ENCODE results near the gene TDRD6.

Gene TDRD6

DNA sequence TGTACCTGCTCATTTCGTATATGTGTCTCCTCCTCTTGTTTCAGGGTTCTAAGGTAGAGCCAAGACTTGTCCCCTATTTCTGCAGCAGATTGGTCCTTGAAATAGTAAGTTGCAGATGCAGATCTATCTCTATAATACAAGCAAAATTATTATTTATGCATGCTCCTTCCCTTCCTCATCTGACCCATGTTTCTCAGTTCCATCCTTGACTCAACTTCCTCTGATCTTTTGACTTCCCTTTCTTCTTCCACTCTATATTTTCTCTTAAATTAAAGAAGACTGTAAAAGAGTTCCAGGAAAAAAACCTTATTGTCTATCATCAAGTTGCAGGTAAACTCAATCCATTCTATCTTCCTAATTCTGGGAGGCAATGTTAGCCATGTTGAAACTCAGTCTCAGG is 23.8 kb downstream of the TDRD6 start:
- H3K27me3 ChIP-seq (ENCODE audit: insufficient read depth, poor library complexity, severe bottlenecking), result no peaks in the 10 kb centered on the region
- TF ChIP-seq GABPA (IDR thresholded peaks at IDR 0.05; ENCODE audit: low read depth), result no peak
- 0 out of 2 replicates have a peak, but pooled peaks have one; percentile 3 for TF ChIP-seq SPI1 (IDR thresholded peaks at IDR 0.05; ENCODE audit: borderline replicate concordance, low read depth)
- DNase-seq (ENCODE audit: low read depth in 1 of 2, low spot score in 1 of 2), result no peak

DNA sequence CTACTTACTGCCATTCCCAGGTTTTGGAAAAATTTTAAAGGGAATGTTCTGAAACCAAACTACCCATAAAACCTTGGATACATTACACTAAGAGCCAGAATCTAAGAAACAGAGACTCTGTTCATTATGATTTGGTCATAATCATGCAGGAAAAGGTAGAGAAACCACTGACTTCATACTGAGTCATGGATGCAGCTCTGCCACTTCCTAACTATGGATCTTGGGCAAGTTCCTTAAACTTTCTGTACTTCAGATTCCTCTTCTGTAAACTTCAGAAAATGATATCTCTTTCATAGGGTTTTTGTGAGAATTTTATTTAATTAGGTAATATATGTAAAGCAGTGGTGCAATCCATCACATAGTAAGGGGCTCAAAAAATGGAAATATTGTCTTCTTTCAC is 27.5 kb downstream of the TDRD6 start:
- Histone ChIP-seq H3K27ac (replicated peaks) (no peak overlapping the region), H3K27me3 (ENCODE audit: insufficient read depth, poor library complexity, severe bottlenecking) (no peaks in the 10 kb centered on the region), H3K4me3 (replicated peaks; ENCODE audit: insufficient read depth, low read length) (no peak overlapping the region)
- TF ChIP-seq CTCF (IDR thresholded peaks at IDR 0.05; ENCODE audit: insufficient read depth, low read length) (no peak), REST (IDR thresholded peaks at IDR 0.05; ENCODE audit: insufficient replicate concordance, low read depth) (no peak), GABPA (IDR thresholded peaks at IDR 0.05; ENCODE audit: low read depth) (no peak)
- no peak for DNase-seq (ENCODE audit: low read depth in 1 of 2, low spot score in 1 of 2)

More for the DNA sequence above, 23.8 kb downstream of the TDRD6 start:
- Histone ChIP-seq H3K4me3 (replicated peaks; ENCODE audit: insufficient read depth, low read length) (no peak overlapping the region), H3K27ac (replicated peaks) (no peak overlapping the region)

DNA sequence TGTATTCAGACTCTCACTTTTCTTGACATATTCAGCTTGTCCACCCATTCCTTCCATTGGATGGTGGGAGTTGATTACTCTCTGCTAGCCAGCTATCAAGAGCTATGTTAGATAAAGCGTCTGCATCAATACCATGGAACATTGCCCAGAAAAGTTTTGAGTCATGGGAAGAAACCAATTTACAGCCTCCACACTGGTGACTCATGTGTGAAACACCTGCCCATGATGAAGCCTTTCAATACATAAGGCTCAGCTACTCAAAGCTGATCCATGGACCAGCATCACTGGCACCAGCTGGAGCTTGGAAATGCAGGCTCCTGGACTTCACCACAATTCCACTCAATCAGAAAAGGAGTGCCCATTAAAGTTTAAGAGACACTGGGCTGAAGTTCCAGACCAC is 31.4 kb downstream of the TDRD6 start:
- DNase-seq (ENCODE audit: low read depth in 1 of 2, low spot score in 1 of 2), result no peak
- Histone ChIP-seq H3K4me3 (replicated peaks; ENCODE audit: insufficient read depth, low read length) (no peak overlapping the region), H3K27ac (replicated peaks) (no peak overlapping the region), H3K27me3 (ENCODE audit: insufficient read depth, poor library complexity, severe bottlenecking) (no peaks in the 10 kb centered on the region)
- no peak for TF ChIP-seq CTCF (IDR thresholded peaks at IDR 0.05; ENCODE audit: insufficient read depth, low read length)
- TF ChIP-seq GABPA (IDR thresholded peaks at IDR 0.05; ENCODE audit: low read depth), result no peak
- TF ChIP-seq SPI1 (IDR thresholded peaks at IDR 0.05; ENCODE audit: borderline replicate concordance, low read depth), result no peak
- no peak for TF ChIP-seq POLR2AphosphoS5 (IDR thresholded peaks at IDR 0.05; ENCODE audit: low read depth)
- TF ChIP-seq REST (IDR thresholded peaks at IDR 0.05; ENCODE audit: insufficient replicate concordance, low read depth), result no peak

DNA sequence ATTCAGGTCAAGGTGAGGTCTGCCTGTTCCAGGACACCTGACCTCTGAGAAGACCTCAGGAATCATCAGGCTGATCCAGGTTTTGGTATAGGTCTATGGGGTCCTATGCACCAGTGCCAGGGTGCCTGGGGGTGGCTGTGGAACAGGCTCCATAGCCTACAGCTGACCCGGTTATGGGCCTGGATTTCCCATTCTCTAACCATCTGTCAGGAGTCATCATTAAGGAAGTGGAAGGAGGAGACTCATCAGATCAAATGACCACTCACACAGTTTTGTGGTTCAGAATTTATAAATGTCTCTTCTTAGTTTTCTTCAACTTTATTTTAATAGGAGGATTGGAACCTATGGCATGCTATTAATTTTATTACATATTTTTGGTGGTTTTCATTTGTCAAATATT is 32.7 kb downstream of the TDRD6 start:
- no peaks in the 10 kb centered on the region for H3K27me3 ChIP-seq (ENCODE audit: insufficient read depth, poor library complexity, severe bottlenecking)
- H3K4me3 ChIP-seq (replicated peaks; ENCODE audit: insufficient read depth, low read length), result no peak overlapping the region
- H3K27ac ChIP-seq (replicated peaks), result no peak overlapping the region
- DNase-seq (ENCODE audit: low read depth in 1 of 2, low spot score in 1 of 2), result no peak
- no peak for TF ChIP-seq SPI1 (IDR thresholded peaks at IDR 0.05; ENCODE audit: borderline replicate concordance, low read depth)
- no peak for TF ChIP-seq GABPA (IDR thresholded peaks at IDR 0.05; ENCODE audit: low read depth)
- TF ChIP-seq REST (IDR thresholded peaks at IDR 0.05; ENCODE audit: insufficient replicate concordance, low read depth), result no peak
- TF ChIP-seq CTCF (IDR thresholded peaks at IDR 0.05; ENCODE audit: insufficient read depth, low read length), result no peak
- TF ChIP-seq POLR2AphosphoS5 (IDR thresholded peaks at IDR 0.05; ENCODE audit: low read depth), result no peak

Measured in HL-60 (cell line).